ENCODE results near the gene PKD1L1. TPM values are rescaled to one million over a fixed set of nuclear protein-coding genes. Genes with fewer than 3 reads are reported as not detected.

The PKD1L1 gene
- polyA plus RNA-seq, 1 donor from 2014 or later: 2.0 TPM

GRCh38 chr7:47944536-47945260 is 3.6 kb downstream of the PKD1L1 start:
- H4K20me1 ChIP-seq (ENCODE audit: insufficient read depth): no peaks in the 10 kb centered on the region
- no peak overlapping the region for H3K4me3 ChIP-seq (ENCODE audit: low read length)
- TF ChIP-seq RAD21 (conservative IDR thresholded peaks at IDR 0.05) (no peak), TAF1 (IDR thresholded peaks at IDR 0.05; ENCODE audit: low read depth) (no peak), MXI1 (conservative IDR thresholded peaks at IDR 0.05; ENCODE audit: poor library complexity, severe bottlenecking) (no peak), SMC3 (conservative IDR thresholded peaks at IDR 0.05; ENCODE audit: poor library complexity) (no peak), EP300 (conservative IDR thresholded peaks at IDR 0.05; ENCODE audit: poor library complexity, severe bottlenecking) (no peak)
- TF ChIP-seq, protein P1, sequence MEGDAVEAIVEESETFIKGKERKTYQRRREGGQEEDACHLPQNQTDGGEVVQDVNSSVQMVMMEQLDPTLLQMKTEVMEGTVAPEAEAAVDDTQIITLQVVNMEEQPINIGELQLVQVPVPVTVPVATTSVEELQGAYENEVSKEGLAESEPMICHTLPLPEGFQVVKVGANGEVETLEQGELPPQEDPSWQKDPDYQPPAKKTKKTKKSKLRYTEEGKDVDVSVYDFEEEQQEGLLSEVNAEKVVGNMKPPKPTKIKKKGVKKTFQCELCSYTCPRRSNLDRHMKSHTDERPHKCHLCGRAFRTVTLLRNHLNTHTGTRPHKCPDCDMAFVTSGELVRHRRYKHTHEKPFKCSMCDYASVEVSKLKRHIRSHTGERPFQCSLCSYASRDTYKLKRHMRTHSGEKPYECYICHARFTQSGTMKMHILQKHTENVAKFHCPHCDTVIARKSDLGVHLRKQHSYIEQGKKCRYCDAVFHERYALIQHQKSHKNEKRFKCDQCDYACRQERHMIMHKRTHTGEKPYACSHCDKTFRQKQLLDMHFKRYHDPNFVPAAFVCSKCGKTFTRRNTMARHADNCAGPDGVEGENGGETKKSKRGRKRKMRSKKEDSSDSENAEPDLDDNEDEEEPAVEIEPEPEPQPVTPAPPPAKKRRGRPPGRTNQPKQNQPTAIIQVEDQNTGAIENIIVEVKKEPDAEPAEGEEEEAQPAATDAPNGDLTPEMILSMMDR (IDR thresholded peaks at IDR 0.05; ENCODE audit: poor library complexity, severe bottlenecking): no peak
- TF ChIP-seq, protein P2, sequence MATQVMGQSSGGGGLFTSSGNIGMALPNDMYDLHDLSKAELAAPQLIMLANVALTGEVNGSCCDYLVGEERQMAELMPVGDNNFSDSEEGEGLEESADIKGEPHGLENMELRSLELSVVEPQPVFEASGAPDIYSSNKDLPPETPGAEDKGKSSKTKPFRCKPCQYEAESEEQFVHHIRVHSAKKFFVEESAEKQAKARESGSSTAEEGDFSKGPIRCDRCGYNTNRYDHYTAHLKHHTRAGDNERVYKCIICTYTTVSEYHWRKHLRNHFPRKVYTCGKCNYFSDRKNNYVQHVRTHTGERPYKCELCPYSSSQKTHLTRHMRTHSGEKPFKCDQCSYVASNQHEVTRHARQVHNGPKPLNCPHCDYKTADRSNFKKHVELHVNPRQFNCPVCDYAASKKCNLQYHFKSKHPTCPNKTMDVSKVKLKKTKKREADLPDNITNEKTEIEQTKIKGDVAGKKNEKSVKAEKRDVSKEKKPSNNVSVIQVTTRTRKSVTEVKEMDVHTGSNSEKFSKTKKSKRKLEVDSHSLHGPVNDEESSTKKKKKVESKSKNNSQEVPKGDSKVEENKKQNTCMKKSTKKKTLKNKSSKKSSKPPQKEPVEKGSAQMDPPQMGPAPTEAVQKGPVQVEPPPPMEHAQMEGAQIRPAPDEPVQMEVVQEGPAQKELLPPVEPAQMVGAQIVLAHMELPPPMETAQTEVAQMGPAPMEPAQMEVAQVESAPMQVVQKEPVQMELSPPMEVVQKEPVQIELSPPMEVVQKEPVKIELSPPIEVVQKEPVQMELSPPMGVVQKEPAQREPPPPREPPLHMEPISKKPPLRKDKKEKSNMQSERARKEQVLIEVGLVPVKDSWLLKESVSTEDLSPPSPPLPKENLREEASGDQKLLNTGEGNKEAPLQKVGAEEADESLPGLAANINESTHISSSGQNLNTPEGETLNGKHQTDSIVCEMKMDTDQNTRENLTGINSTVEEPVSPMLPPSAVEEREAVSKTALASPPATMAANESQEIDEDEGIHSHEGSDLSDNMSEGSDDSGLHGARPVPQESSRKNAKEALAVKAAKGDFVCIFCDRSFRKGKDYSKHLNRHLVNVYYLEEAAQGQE (IDR thresholded peaks at IDR 0.05; ENCODE audit: borderline replicate concordance): no peak
- no peaks in the 10 kb centered on the region for H3F3A ChIP-seq (ENCODE audit: insufficient read depth, low read length, poor library complexity, severe bottlenecking)
- no peaks in the 10 kb centered on the region for H3K27me3 ChIP-seq (ENCODE audit: insufficient read depth, low read depth, low read length)
- no peaks in the 10 kb centered on the region for H3K36me3 ChIP-seq (ENCODE audit: insufficient read depth, low read length)
- no peak overlapping the region for H3K27ac ChIP-seq (ENCODE audit: low read length)
- no peaks in the 10 kb centered on the region for H3K9me2 ChIP-seq (ENCODE audit: insufficient read depth, low read length)
- H2AFZ ChIP-seq (ENCODE audit: low read depth, low read length): no peak overlapping the region
- no peak overlapping the region for H3K4me2 ChIP-seq (ENCODE audit: low read length)
- H3K79me2 ChIP-seq (replicated peaks; ENCODE audit: insufficient read depth, low read length): no peaks in the 10 kb centered on the region
- H3K9ac ChIP-seq (ENCODE audit: low read length): no peak overlapping the region
- no peaks in the 10 kb centered on the region for H3K9me3 ChIP-seq (ENCODE audit: low read length)

DNA sequence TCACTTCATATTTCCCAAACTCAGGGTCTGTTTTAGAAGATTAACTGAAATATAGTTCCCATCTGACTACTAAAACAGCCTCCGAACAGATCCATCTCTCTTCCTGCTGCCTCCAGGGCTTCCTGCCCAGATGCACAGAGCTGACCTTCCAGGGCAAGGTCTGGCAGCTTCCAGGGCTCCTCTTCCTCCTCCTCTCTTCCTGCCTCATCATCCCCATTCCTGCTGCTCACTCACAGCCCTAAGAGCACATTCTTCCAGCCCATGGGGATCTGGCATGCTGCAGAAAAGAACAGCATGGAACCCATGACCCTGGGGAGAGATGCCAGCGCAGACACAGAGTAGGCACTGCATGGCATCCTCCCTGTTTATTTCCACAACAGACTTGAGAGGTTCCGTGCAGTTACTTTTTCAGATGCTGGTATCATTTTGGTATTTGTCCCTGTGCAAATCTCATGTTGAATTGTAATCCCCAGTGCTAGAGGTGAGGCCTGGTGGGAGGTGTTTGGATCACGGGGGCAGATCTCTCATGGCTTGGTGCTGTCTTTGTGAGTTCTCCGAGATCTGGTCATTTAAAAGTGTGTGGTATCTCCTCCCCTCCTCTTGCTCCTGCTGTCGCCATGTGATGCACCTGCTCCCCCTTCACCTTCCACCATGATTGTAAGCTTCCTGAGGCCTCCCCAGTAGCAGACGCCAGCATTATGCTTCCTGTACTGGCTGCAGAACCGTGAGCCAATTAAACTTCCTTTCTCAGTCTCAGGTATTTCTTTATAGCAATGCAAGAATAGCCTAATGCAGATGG is 4.4 kb downstream of the PKD1L1 start:
- H3K27ac ChIP-seq (ENCODE audit: low read length): no peak overlapping the region
- no peak overlapping the region for H3K4me2 ChIP-seq (ENCODE audit: low read length)
- H3K9ac ChIP-seq (ENCODE audit: low read length): no peak overlapping the region
- no peaks in the 10 kb centered on the region for H4K20me1 ChIP-seq (ENCODE audit: insufficient read depth)
- H2AFZ ChIP-seq (ENCODE audit: low read depth, low read length): no peak overlapping the region
- H3K9me2 ChIP-seq (ENCODE audit: insufficient read depth, low read length): no peaks in the 10 kb centered on the region
- no peaks in the 10 kb centered on the region for H3F3A ChIP-seq (ENCODE audit: insufficient read depth, low read length, poor library complexity, severe bottlenecking)
- no peaks in the 10 kb centered on the region for H3K36me3 ChIP-seq (ENCODE audit: insufficient read depth, low read length)
- H3K27me3 ChIP-seq (ENCODE audit: insufficient read depth, low read depth, low read length): no peaks in the 10 kb centered on the region
- TF ChIP-seq EP300 (conservative IDR thresholded peaks at IDR 0.05; ENCODE audit: poor library complexity, severe bottlenecking) (no peak), SMC3 (conservative IDR thresholded peaks at IDR 0.05; ENCODE audit: poor library complexity) (no peak), MXI1 (conservative IDR thresholded peaks at IDR 0.05; ENCODE audit: poor library complexity, severe bottlenecking) (no peak), EZH2 (IDR thresholded peaks at IDR 0.05; ENCODE audit: borderline replicate concordance, insufficient read depth, low read length, poor library complexity, severe bottlenecking) (no peak), POLR2AphosphoS5 (IDR thresholded peaks at IDR 0.05) (no peak), RAD21 (conservative IDR thresholded peaks at IDR 0.05) (no peak), TAF1 (IDR thresholded peaks at IDR 0.05; ENCODE audit: low read depth) (no peak)
- TF ChIP-seq, protein P2 (IDR thresholded peaks at IDR 0.05; ENCODE audit: borderline replicate concordance): no peak
- TF ChIP-seq, protein P1 (IDR thresholded peaks at IDR 0.05; ENCODE audit: poor library complexity, severe bottlenecking): no peak
- H3K4me3 ChIP-seq (ENCODE audit: low read length): no peak overlapping the region
- H3K79me2 ChIP-seq (replicated peaks; ENCODE audit: insufficient read depth, low read length): no peaks in the 10 kb centered on the region
- H3K9me3 ChIP-seq (ENCODE audit: low read length): no peaks in the 10 kb centered on the region

Data from neural cell (in vitro differentiated cells).